ENCODE measurements around the gene RIMS4. TPM values are rescaled to one million over a fixed set of nuclear protein-coding genes. Genes with fewer than 3 reads are reported as not detected.

The RIMS4 gene
- total and polyA plus RNA-seq, 2 of the 13 experiments (the other 11 are each of a cell fraction or from before 2014, with no cell fraction given) = 0.01 to 0.07 TPM

DNA sequence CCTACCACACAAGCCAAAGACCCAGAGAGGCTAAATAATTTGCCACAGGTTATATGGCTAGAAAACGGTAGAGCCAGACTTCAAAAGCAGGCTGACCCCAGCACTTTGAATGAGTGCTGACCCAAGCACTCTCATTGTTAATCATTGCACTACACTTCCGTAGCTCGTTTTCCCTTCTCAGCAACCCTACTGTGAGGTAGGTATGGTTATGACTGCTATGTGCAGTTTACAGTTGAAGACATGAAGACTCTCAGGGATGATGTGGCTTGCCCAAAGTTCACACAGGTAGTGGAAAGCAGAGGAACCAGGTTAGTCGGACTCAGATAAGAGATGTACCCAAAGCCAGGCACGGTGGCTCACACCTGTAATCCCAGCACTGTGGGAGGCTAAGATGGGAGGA is 33.5 kb upstream of the RIMS4 start:
- H3K79me2 ChIP-seq (ENCODE audit: insufficient read depth, low read length) = no peaks in the 10 kb centered on the region
- ATAC-seq = no peak
- ChIA-PET CTCF (ENCODE audit: low intra/inter-chr PET ratio, low total read pairs) (no interaction called here), POLR2A (no interaction called here)
- intact Hi-C loops (cut with micrococcal nuclease; ENCODE audit: unreplicated experiment) (no loop called here), in situ Hi-C loops (cut with HindIII; ENCODE audit: extremely low pct_ligation_motif_present, low pct_unique_long_range_greater_than_20kb) (no loop called here)
- DNase-seq (ENCODE audit: low spot score) = no peak
- H3K27ac ChIP-seq (ENCODE audit: extremely low read length, insufficient read depth, low read length) = no peak overlapping the region
- no peak overlapping the region for H2AFZ ChIP-seq (ENCODE audit: low read length)
- no peaks in the 10 kb centered on the region for H3K36me3 ChIP-seq (replicated peaks in 1 of 2; ENCODE audit: control insufficient read depth in 1 of 2, insufficient read depth in 2 of 2, low read length in 2 of 2)
- WGBS (ENCODE audit: low lambda C conversion rate) = 6% methylated on average over 5 of the region's 5 CpGs
- TF ChIP-seq MAFF (IDR thresholded peaks at IDR 0.05; ENCODE audit: low read depth, low read length) (peak; percentile 35; the same call in 1 of the 2 replicates), ATF6 (CRISPR knock-in tag; conservative IDR thresholded peaks at IDR 0.05) (no peak)
- peaks cover 6% of the 10 kb centered on the region; the same call in 1 of the 2 replicates for H3K4me1 ChIP-seq (ENCODE audit: insufficient read depth, low read length)
- no peak overlapping the region for H3K9ac ChIP-seq (ENCODE audit: insufficient read depth, low read depth, low read length)
- no peak overlapping the region for H3K4me2 ChIP-seq (ENCODE audit: low read depth, low read length)
- no peak for FAIRE-seq
- peaks cover 8 to 44% of the 10 kb centered on the region in 2 experiments; a peak in 4 of 5 replicates for H3K27me3 ChIP-seq (ENCODE audit: control insufficient read depth in 1 of 2, insufficient read depth in 2 of 2, low read length in 2 of 2)
- BruUV-seq (replicated peaks) = no TSS peak
- H4K20me1 ChIP-seq (ENCODE audit: insufficient read depth, low read length) = no peaks in the 10 kb centered on the region
- H3K9me3 ChIP-seq (ENCODE audit: low read length) = peaks cover 4% of the 10 kb centered on the region; the same call in 1 of the 2 replicates
- no peak overlapping the region for H3K4me3 ChIP-seq (replicated peaks in 1 of 3; ENCODE audit: insufficient read depth in 1 of 3, low read depth in 2 of 3, low read length in 3 of 3)

DNA sequence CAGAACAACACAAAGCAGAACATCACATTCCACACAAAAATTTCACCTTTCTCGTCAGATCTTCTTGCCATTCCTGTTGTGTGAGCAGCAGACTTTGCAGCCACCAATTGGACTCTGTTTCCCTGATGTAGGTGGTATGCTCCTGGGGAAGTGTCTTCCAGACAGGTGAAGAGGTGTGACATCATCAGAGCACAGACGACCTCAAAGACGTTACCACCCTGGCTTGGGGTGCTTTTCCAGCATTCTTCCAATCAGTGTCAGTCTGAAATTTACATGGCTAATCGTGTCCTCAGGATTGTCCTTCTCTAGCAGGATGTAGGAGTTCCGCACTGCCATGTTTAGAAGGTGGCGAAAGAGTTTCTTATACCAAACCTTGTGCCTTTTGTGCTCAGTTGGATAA is 31.6 kb upstream of the RIMS4 start:
- peaks cover 8 to 63% of the 10 kb centered on the region in 2 experiments; a peak in 4 of 5 replicates for H3K27me3 ChIP-seq (ENCODE audit: control insufficient read depth in 1 of 2, insufficient read depth in 2 of 2, low read length in 2 of 2)
- ChIA-PET CTCF (ENCODE audit: low intra/inter-chr PET ratio, low total read pairs) (no interaction called here), POLR2A (no interaction called here)
- WGBS (ENCODE audit: low lambda C conversion rate) = 10% methylated on average over 6 of the region's 6 CpGs
- H4K20me1 ChIP-seq (ENCODE audit: insufficient read depth, low read length) = no peaks in the 10 kb centered on the region
- FAIRE-seq (no peak), DNase-seq (ENCODE audit: low spot score) (no peak), ATAC-seq (no peak)
- H3K79me2 ChIP-seq (ENCODE audit: insufficient read depth, low read length) = no peaks in the 10 kb centered on the region
- no peak overlapping the region for H3K27ac ChIP-seq (ENCODE audit: extremely low read length, insufficient read depth, low read length)
- in situ Hi-C loops (cut with HindIII; ENCODE audit: extremely low pct_ligation_motif_present, low pct_unique_long_range_greater_than_20kb) (no loop called here), intact Hi-C loops (cut with micrococcal nuclease; ENCODE audit: unreplicated experiment) (no loop called here)
- H3K4me1 ChIP-seq (ENCODE audit: insufficient read depth, low read length) = no peaks in the 10 kb centered on the region
- no peak overlapping the region for H2AFZ ChIP-seq (ENCODE audit: low read length)
- TF ChIP-seq HOXA5 (CRISPR knock-in tag; IDR thresholded peaks at IDR 0.05) = no peak
- TF ChIP-seq CREB1 (IDR thresholded peaks at IDR 0.05) = peak; percentile 68
- TF ChIP-seq CREB1 (CRISPR knock-in tag; IDR thresholded peaks at IDR 0.05) = no peak
- peak; percentile 11; the same call in 1 of the 2 replicates for TF ChIP-seq ATF7 (IDR thresholded peaks at IDR 0.05)
- TF ChIP-seq ATF7 (CRISPR knock-in tag; IDR thresholded peaks at IDR 0.05) = no peak
- H3K4me3 ChIP-seq (replicated peaks in 1 of 3; ENCODE audit: insufficient read depth in 1 of 3, low read depth in 2 of 3, low read length in 3 of 3) = no peak overlapping the region
- H3K36me3 ChIP-seq (replicated peaks in 1 of 2; ENCODE audit: control insufficient read depth in 1 of 2, insufficient read depth in 2 of 2, low read length in 2 of 2) = no peaks in the 10 kb centered on the region
- H3K9me3 ChIP-seq (ENCODE audit: low read length) = peaks cover 4% of the 10 kb centered on the region; the same call in 1 of the 2 replicates
- H3K9ac ChIP-seq (ENCODE audit: insufficient read depth, low read depth, low read length) = no peak overlapping the region
- BruUV-seq (replicated peaks) = no TSS peak
- H3K4me2 ChIP-seq (ENCODE audit: low read depth, low read length) = no peak overlapping the region
